Endodermal cell (in vitro differentiated cells): Measurements from ENCODE around the gene CPEB1. TPM values are rescaled to one million over a fixed set of nuclear protein-coding genes. Genes with fewer than 3 reads are reported as not detected.
A peak's percentile ranks its signal among the peaks of the same experiment; 100 is the strongest.

Experiments
- DNase-seq: peaks from one replicate; pipeline ENCODE4 v3.0.0-alpha.2; 2017
- H3K27ac ChIP-seq: 2 replicates; pipeline ENCODE4 v1.5.1; 2013; ENCODE audit warnings: mild to moderate bottlenecking, low read depth, low read length, moderate library complexity
- H3K27me3 ChIP-seq: 2 replicates; pipeline ENCODE4 v1.6.1; 2013; ENCODE audit warnings: mild to moderate bottlenecking, low read length, moderate library complexity; ENCODE audit not compliant: insufficient read depth, control insufficient read depth, poor library complexity, severe bottlenecking
- H3K36me3 ChIP-seq: 2 replicates; pipeline ENCODE4 v1.7.0; 2013; ENCODE audit warnings: mild to moderate bottlenecking, low read length, moderate library complexity; ENCODE audit not compliant: control insufficient read depth, insufficient read depth
- H3K4me1 ChIP-seq: one replicate; pipeline ENCODE4 v1.7.0; 2013; ENCODE audit warnings: low read length; ENCODE audit not compliant: control insufficient read depth, insufficient read depth
- H3K4me3 ChIP-seq: 2 replicates; pipeline ENCODE4 v1.5.1; 2013; ENCODE audit warnings: mild to moderate bottlenecking, low read length, moderate library complexity
- H3K9ac ChIP-seq: 2 replicates; pipeline ENCODE4 v1.6.1; 2013; ENCODE audit warnings: mild to moderate bottlenecking, low read length, moderate library complexity; ENCODE audit not compliant: poor library complexity, severe bottlenecking; ENCODE audit errors: extremely low read depth
- H3K9me3 ChIP-seq: 2 replicates; pipeline ENCODE4 v1.6.1; 2013; ENCODE audit warnings: mild to moderate bottlenecking, low read length, moderate library complexity; ENCODE audit not compliant: control insufficient read depth
- H3K27ac Mint-ChIP-seq: 2 replicates; pipeline ENCODE4 v1.8.0; 2020; ENCODE audit warnings: mixed read lengths
- H3K27me3 Mint-ChIP-seq: 2 replicates; pipeline ENCODE4 v1.8.0; 2021; ENCODE audit warnings: mild to moderate bottlenecking, mixed read lengths; ENCODE audit not compliant: insufficient read depth
- H3K36me3 Mint-ChIP-seq: 2 replicates; pipeline ENCODE4 v1.8.0; 2020; ENCODE audit warnings: low read depth, mixed read lengths
- H3K4me1 Mint-ChIP-seq: 2 replicates; pipeline ENCODE4 v1.8.0; 2020; ENCODE audit warnings: mixed read lengths
- H3K4me3 Mint-ChIP-seq: 2 replicates; pipeline ENCODE4 v1.8.0; 2020; ENCODE audit warnings: mild to moderate bottlenecking, moderate library complexity, mixed read lengths
- H3K9me3 Mint-ChIP-seq: 2 replicates; pipeline ENCODE4 v1.8.0; 2020; ENCODE audit warnings: mild to moderate bottlenecking, mixed read lengths
- CTCF ChIP-seq: fragments of 200-600 bp; sonication (generic); conservative IDR thresholded peaks from 2 replicates; pipeline ENCODE4 v1.5.0; 2021; ENCODE audit warnings: antibody characterized with exemption, mild to moderate bottlenecking
- WGBS, 2 experiments: methylation state at CpG; one replicate each; pipeline versions ENCODE4 v1.1.5 to v1.1.7; 2013; ENCODE audit warnings: missing lambda C conversion rate in 2 of 2, mixed read lengths in 1 of 2; ENCODE audit not compliant: insufficient coverage in 1 of 2, insufficient read length in 1 of 2; 5-methylcytosine and 5-hydroxymethylcytosine counted together
- total RNA-seq, 2 donors: library from RNA; stranded (reverse); fragmentation: NEBNext Ultra II Directional in 1 of 2; extraction: Animal tissue kit (Norgen Biotek cat#: 25700) in 1 of 2; gene quantifications; 2 replicates in 1 of 2; 3 replicates in 1 of 2; pipeline ENCODE4 v1.2.1, GENCODE V29; 2021

Gene CPEB1
- total RNA-seq, 2 donors from 2014 or later: 1.0 to 1.4 TPM

GRCh38 chr15:82585072-82585471, 62.1 kb downstream of the CPEB1 start:
- Mint-ChIP-seq H3K27me3 (peaks cover 5% of the 10 kb centered on the region), H3K4me3 (no peak overlapping the region), H3K36me3 (no peaks in the 10 kb centered on the region), H3K9me3 (no peaks in the 10 kb centered on the region), H3K4me1 (peaks cover 34% of the 10 kb centered on the region), H3K27ac (no peak overlapping the region)
- Histone ChIP-seq H3K9ac (no peak overlapping the region), H3K4me1 (peaks cover 18% of the 10 kb centered on the region), H3K27ac (no peak overlapping the region), H3K9me3 (no peaks in the 10 kb centered on the region), H3K36me3 (no peaks in the 10 kb centered on the region), H3K27me3 (no peaks in the 10 kb centered on the region), H3K4me3 (no peak overlapping the region)
- WGBS, 2 experiments: 64 to 69% methylated on average over 2 to 3 of the region's 3 CpGs
- TF ChIP-seq CTCF: peak; percentile 58
- no peak for DNase-seq

GRCh38 chr15:82580713-82581112, 66.5 kb downstream of the CPEB1 start:
- peaks cover 7% of the 10 kb centered on the region for H3K4me1 ChIP-seq
- H3K27ac Mint-ChIP-seq: no peak overlapping the region
- no peaks in the 10 kb centered on the region for H3K9me3 Mint-ChIP-seq
- no peak for DNase-seq
- peaks cover 6% of the 10 kb centered on the region for H3K27me3 Mint-ChIP-seq
- H3K4me3 ChIP-seq: no peak overlapping the region
- WGBS, 2 experiments: 77 to 92% methylated on average over 2 of the region's 2 CpGs
- no peak for TF ChIP-seq CTCF
- no peaks in the 10 kb centered on the region for H3K36me3 ChIP-seq
- no peaks in the 10 kb centered on the region for H3K9me3 ChIP-seq
- no peak overlapping the region for H3K27ac ChIP-seq
- H3K4me1 Mint-ChIP-seq: peaks cover 10% of the 10 kb centered on the region
- no peaks in the 10 kb centered on the region for H3K27me3 ChIP-seq
- H3K4me3 Mint-ChIP-seq: no peak overlapping the region
- H3K36me3 Mint-ChIP-seq: no peaks in the 10 kb centered on the region
- no peak overlapping the region for H3K9ac ChIP-seq

- Histone ChIP-seq H3K27me3 (no peaks in the 10 kb centered on the region), H3K9me3 (no peaks in the 10 kb centered on the region), H3K36me3 (no peaks in the 10 kb centered on the region), H3K4me3 (peak overlapping the region; percentile 10), H3K9ac (no peak overlapping the region), H3K4me1 (peaks cover 10% of the 10 kb centered on the region), H3K27ac (no peak overlapping the region)
- H3K36me3 Mint-ChIP-seq: no peaks in the 10 kb centered on the region
- no peaks in the 10 kb centered on the region for H3K9me3 Mint-ChIP-seq
- no peak for TF ChIP-seq CTCF
- no peak for DNase-seq
- H3K4me3 Mint-ChIP-seq: no peak overlapping the region
- H3K4me1 Mint-ChIP-seq: peaks cover 42% of the 10 kb centered on the region
- 69 to 80% methylated on average over 2 to 3 of the region's 3 CpGs for WGBS, 2 experiments
- H3K27ac Mint-ChIP-seq: no peak overlapping the region
- peaks cover 4% of the 10 kb centered on the region for H3K27me3 Mint-ChIP-seq
These were observed 71.8 kb downstream of the CPEB1 start for GRCh38 chr15:82575335-82575734.
